ENCODE results near the gene FSTL5. TPM values are rescaled to one million over a fixed set of nuclear protein-coding genes. Genes with fewer than 3 reads are reported as not detected.

FSTL5 gene
- total RNA-seq, 2 donors from 2014 or later = 0.24 to 1.1 TPM

DNA sequence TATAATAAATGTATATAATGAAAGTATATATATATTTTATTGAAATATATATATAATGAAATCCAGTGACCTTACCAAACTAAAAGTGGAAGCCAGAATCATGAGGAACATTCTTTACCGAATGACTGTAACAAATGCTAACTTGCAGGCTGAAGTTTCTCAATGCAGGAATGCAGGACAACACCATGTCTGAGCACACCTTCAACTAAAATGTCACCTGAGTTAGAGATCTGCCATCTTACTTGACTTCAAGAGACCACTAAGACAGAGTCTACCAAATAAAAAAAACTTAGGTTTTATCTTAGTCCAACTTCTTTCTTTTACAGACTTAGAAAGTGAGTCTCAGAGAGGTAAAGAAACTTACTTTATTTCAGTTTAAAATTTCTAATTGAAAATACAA, 176.2 kb downstream of the FSTL5 start:
- H3K36me3 ChIP-seq (ENCODE audit: control insufficient read depth, insufficient read depth, low read length) = no peaks in the 10 kb centered on the region
- WGBS, 2 experiments (ENCODE audit: insufficient coverage in 1 of 2, insufficient read length in 1 of 2) = 86% methylated on average over 1 of the region's 1 CpG; no CpG with 5 or more reads in 1 of the 2 experiments
- H3K4me1 Mint-ChIP-seq = peaks cover 31% of the 10 kb centered on the region

GRCh38 chr4:161952382-161952781, 211.4 kb downstream of the FSTL5 start:
- Mint-ChIP-seq H3K27ac (no peak overlapping the region), H3K4me3 (no peak overlapping the region), H3K9me3 (no peaks in the 10 kb centered on the region), H3K27me3 (ENCODE audit: insufficient read depth) (no peaks in the 10 kb centered on the region), H3K4me1 (peaks cover 4% of the 10 kb centered on the region), H3K36me3 (ENCODE audit: low read depth) (no peaks in the 10 kb centered on the region)
- 87% methylated on average over 2 of the region's 2 CpGs; no CpG with 5 or more reads in 1 of the 2 experiments for WGBS, 2 experiments (ENCODE audit: insufficient coverage in 1 of 2, insufficient read length in 1 of 2)
- Histone ChIP-seq H3K36me3 (ENCODE audit: control insufficient read depth, insufficient read depth, low read length) (no peaks in the 10 kb centered on the region), H3K4me3 (ENCODE audit: low read length) (no peak overlapping the region), H3K9ac (ENCODE audit: extremely low read depth, low read length, poor library complexity, severe bottlenecking) (no peak overlapping the region), H3K9me3 (ENCODE audit: control insufficient read depth, low read length) (no peaks in the 10 kb centered on the region), H3K4me1 (ENCODE audit: control insufficient read depth, insufficient read depth, low read length) (no peaks in the 10 kb centered on the region), H3K27me3 (ENCODE audit: control insufficient read depth, insufficient read depth, low read length, poor library complexity, severe bottlenecking) (no peaks in the 10 kb centered on the region), H3K27ac (ENCODE audit: low read depth, low read length) (no peak overlapping the region)
- TF ChIP-seq, protein P1, sequence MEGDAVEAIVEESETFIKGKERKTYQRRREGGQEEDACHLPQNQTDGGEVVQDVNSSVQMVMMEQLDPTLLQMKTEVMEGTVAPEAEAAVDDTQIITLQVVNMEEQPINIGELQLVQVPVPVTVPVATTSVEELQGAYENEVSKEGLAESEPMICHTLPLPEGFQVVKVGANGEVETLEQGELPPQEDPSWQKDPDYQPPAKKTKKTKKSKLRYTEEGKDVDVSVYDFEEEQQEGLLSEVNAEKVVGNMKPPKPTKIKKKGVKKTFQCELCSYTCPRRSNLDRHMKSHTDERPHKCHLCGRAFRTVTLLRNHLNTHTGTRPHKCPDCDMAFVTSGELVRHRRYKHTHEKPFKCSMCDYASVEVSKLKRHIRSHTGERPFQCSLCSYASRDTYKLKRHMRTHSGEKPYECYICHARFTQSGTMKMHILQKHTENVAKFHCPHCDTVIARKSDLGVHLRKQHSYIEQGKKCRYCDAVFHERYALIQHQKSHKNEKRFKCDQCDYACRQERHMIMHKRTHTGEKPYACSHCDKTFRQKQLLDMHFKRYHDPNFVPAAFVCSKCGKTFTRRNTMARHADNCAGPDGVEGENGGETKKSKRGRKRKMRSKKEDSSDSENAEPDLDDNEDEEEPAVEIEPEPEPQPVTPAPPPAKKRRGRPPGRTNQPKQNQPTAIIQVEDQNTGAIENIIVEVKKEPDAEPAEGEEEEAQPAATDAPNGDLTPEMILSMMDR (conservative IDR thresholded peaks at IDR 0.05) = peak; percentile 26
- no peak for DNase-seq

More for the DNA sequence above, 176.2 kb downstream of the FSTL5 start:
- DNase-seq = no peak
- H3K36me3 Mint-ChIP-seq (ENCODE audit: low read depth) = no peaks in the 10 kb centered on the region
- H3K27ac Mint-ChIP-seq = no peak overlapping the region
- TF ChIP-seq, protein P1 (conservative IDR thresholded peaks at IDR 0.05) = no peak
- H3K9me3 ChIP-seq (ENCODE audit: control insufficient read depth, low read length) = no peaks in the 10 kb centered on the region
- H3K9me3 Mint-ChIP-seq = no peaks in the 10 kb centered on the region
- H3K4me1 ChIP-seq (ENCODE audit: control insufficient read depth, insufficient read depth, low read length) = peaks cover 3% of the 10 kb centered on the region
- H3K27ac ChIP-seq (ENCODE audit: low read depth, low read length) = no peak overlapping the region
- no peak overlapping the region for H3K4me3 Mint-ChIP-seq
- no peak overlapping the region for H3K4me3 ChIP-seq (ENCODE audit: low read length)
- no peaks in the 10 kb centered on the region for H3K27me3 ChIP-seq (ENCODE audit: control insufficient read depth, insufficient read depth, low read length, poor library complexity, severe bottlenecking)
- no peak overlapping the region for H3K9ac ChIP-seq (ENCODE audit: extremely low read depth, low read length, poor library complexity, severe bottlenecking)
- peaks cover 2% of the 10 kb centered on the region for H3K27me3 Mint-ChIP-seq (ENCODE audit: insufficient read depth)

DNA sequence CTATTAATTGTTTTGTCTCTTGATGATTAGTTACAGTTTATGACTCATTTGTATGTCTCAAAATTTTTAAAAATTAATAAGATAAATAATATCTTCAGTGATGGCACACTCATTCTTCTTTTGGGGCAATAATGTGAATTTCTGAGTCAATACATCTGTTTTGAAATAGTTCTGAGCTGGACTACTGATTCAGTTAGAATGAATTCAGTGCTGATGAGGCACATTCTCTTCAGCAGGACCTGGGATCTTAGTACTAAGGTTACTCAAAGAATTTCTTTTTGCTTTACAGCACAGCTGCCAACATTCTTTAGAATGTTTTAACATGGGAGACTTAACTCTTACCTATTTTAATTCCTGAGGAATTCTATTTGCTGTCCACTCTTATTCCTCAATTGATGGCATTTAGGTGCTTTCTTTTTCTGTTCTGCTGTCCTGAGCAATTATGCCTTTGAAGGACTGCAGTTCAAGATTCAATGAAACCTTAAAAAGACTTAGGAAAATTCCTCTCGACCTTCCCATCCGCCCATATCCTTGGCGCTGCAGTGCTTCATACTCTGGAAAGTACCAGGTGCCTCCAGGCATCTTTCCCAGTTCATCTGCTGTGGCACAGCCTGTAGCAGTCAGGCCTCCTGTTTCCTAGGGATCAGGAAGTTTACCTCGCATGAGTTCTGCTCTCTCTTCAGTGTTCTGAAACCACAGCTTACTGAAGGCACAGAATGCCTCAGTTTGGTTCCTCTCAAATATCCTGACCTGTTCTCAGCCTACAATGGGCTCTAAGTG, 213.7 kb downstream of the FSTL5 start:
- no peaks in the 10 kb centered on the region for H3K27me3 ChIP-seq (ENCODE audit: control insufficient read depth, insufficient read depth, low read length, poor library complexity, severe bottlenecking)
- H3K36me3 ChIP-seq (ENCODE audit: control insufficient read depth, insufficient read depth, low read length) = no peaks in the 10 kb centered on the region
- Mint-ChIP-seq H3K9me3 (no peaks in the 10 kb centered on the region), H3K4me1 (peaks cover 4% of the 10 kb centered on the region), H3K36me3 (ENCODE audit: low read depth) (no peaks in the 10 kb centered on the region), H3K27me3 (ENCODE audit: insufficient read depth) (no peaks in the 10 kb centered on the region), H3K4me3 (no peak overlapping the region), H3K27ac (no peak overlapping the region)
- no peak overlapping the region for H3K27ac ChIP-seq (ENCODE audit: low read depth, low read length)
- H3K9ac ChIP-seq (ENCODE audit: extremely low read depth, low read length, poor library complexity, severe bottlenecking) = no peak overlapping the region
- no peak for DNase-seq
- no peaks in the 10 kb centered on the region for H3K9me3 ChIP-seq (ENCODE audit: control insufficient read depth, low read length)
- WGBS, 2 experiments (ENCODE audit: insufficient coverage in 1 of 2, insufficient read length in 1 of 2) = 88 to 92% methylated on average over 4 of the region's 4 CpGs
- no peaks in the 10 kb centered on the region for H3K4me1 ChIP-seq (ENCODE audit: control insufficient read depth, insufficient read depth, low read length)
- TF ChIP-seq, protein P1 (conservative IDR thresholded peaks at IDR 0.05) = no peak
- H3K4me3 ChIP-seq (ENCODE audit: low read length) = no peak overlapping the region

Data from endodermal cell (in vitro differentiated cells).